Vagina (tissue), 2 donors: ENCODE results near the gene SPHKAP.

Experiments
- CTCF ChIP-seq, 3 experiments: fragments of 450-650 bp in 2 of 3; fragments of 200-600 bp in 1 of 3; sonication (generic) in 1 of 3; IDR thresholded peaks; one replicate each; pipeline ENCODE4 v1.5.1; 2017 to 2019; ENCODE audit warnings: antibody characterized with exemption in 3 of 3, mild to moderate bottlenecking in 2 of 3, moderate library complexity in 2 of 3
- POLR2A ChIP-seq, 2 donors: fragments of 450-650 bp; IDR thresholded peaks; one replicate each; pipeline ENCODE4 v1.6.1; 2017; ENCODE audit warnings: antibody characterized with exemption in 2 of 2, mild to moderate bottlenecking in 2 of 2, moderate library complexity in 2 of 2
- POLR2AphosphoS5 ChIP-seq, 2 donors: sonication (generic); formaldehyde crosslinking; IDR thresholded peaks; one replicate each; pipeline ENCODE4 v1.9.0; 2017; ENCODE audit warnings: antibody characterized with exemption in 2 of 2, mild to moderate bottlenecking in 2 of 2, low read depth in 1 of 2; ENCODE audit not compliant: insufficient read depth in 1 of 2

GRCh38 chr2:227942021-227942420 lies 239.5 kb downstream of the SPHKAP start:
- TF ChIP-seq CTCF (IDR thresholded peaks at IDR 0.05) (no peak), POLR2AphosphoS5 (IDR thresholded peaks at IDR 0.05; ENCODE audit: insufficient read depth in 1 of 2, low read depth in 1 of 2) (no peak), POLR2A (IDR thresholded peaks at IDR 0.05) (no peak)
